Thyroid gland (tissue), 4 donors: ENCODE results near the gene UROC1.

Source experiments
- CTCF ChIP-seq, 6 experiments: fragments of 200-600 bp in 3 of 6; fragments of 450-650 bp in 3 of 6; sonication (generic) in 3 of 6; IDR thresholded peaks; one replicate each; pipeline ENCODE4 v1.5.1; 2016 to 2019; ENCODE audit warnings: antibody characterized with exemption in 6 of 6, mild to moderate bottlenecking in 2 of 6, inconsistent platforms in 1 of 6, moderate library complexity in 1 of 6
- POLR2A ChIP-seq, 2 donors: fragments of 450-650 bp; IDR thresholded peaks; one replicate each; pipeline ENCODE4 v1.6.1; 2017; ENCODE audit warnings: antibody characterized with exemption in 2 of 2, mild to moderate bottlenecking in 2 of 2, moderate library complexity in 1 of 2

GRCh38 chr3:126536126-126536525 lies 18.6 kb upstream of the UROC1 start:
- TF ChIP-seq CTCF (IDR thresholded peaks at IDR 0.05) (no peak), POLR2A (IDR thresholded peaks at IDR 0.05) (no peak)
